Measurements from ENCODE around the gene CRHBP. TPM values are rescaled to one million over a fixed set of nuclear protein-coding genes. Genes with fewer than 3 reads are reported as not detected.
"Not testable (repeated sequence)": the region's sequence is repeated elsewhere in the genome, so short reads cannot be mapped to it uniquely, and the experiment has no call there.

The CRHBP gene
- total RNA-seq, 1 donor from 2014 or later: 4.7 TPM

DNA sequence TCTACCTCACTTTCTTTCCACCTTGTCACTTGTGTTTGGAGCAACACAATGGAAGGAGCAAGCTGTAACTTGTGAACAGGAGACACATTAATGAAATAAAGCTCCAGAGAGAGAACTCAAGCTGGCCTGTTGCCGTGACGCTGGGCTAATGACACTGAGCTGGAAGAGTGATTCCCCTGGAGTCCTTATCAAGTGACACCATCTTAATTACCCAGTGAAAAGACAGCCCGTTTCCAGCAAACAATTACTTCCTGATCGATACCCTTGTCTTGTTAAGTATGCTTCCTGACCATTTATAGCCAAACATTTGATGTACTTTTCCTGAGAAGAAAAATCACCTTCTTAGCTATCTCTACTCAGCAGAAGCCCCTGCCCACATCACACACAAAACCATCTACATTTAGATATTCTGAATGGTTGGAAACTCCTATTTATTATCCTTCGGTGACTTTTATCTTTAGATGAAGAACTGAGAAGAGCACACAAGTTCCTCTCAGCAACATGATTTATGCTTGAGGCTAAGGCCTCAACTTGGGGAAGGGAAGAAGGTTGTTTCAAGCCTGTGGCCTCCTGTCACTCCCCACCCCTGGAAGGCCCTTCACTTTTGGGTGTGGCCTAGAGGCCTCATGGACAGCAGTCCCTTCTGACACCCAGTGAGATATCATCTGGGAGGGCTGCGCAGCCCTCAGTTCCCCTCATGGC lies 34.1 kb downstream of the CRHBP start:
- H2AFZ ChIP-seq (ENCODE audit: low read depth, low read length): no peak overlapping the region
- no peak overlapping the region for H3K4me3 ChIP-seq (ENCODE audit: insufficient read depth, low read depth, low read length)
- DNase-seq (ENCODE audit: low read depth) (no peak), FAIRE-seq (no peak)
- no peak overlapping the region for H3K9ac ChIP-seq (ENCODE audit: low read length)
- peaks cover 2% of the 10 kb centered on the region for H3K36me3 Mint-ChIP-seq (ENCODE audit: low read depth, unreplicated experiment)
- no peak overlapping the region for H3K4me3 Mint-ChIP-seq (ENCODE audit: unreplicated experiment)
- H3K79me2 ChIP-seq (ENCODE audit: insufficient read depth, low read length): no peaks in the 10 kb centered on the region
- H4K20me1 ChIP-seq (ENCODE audit: insufficient read depth, low read length): no peaks in the 10 kb centered on the region
- H3K9me3 ChIP-seq (ENCODE audit: insufficient read depth, low read depth, low read length): no peaks in the 10 kb centered on the region
- H3K27ac Mint-ChIP-seq (ENCODE audit: unreplicated experiment): no peak overlapping the region
- H3K9me3 Mint-ChIP-seq (ENCODE audit: unreplicated experiment): peaks cover 10% of the 10 kb centered on the region
- H3K4me2 ChIP-seq (ENCODE audit: low read length): no peak overlapping the region
- no peaks in the 10 kb centered on the region for H3K27me3 ChIP-seq (ENCODE audit: insufficient read depth, low read length)
- TF ChIP-seq EZH2 (IDR thresholded peaks at IDR 0.05; ENCODE audit: insufficient read depth, low read length): no peak
- no peaks in the 10 kb centered on the region for H3K36me3 ChIP-seq (ENCODE audit: insufficient read depth, low read length)
- no peaks in the 10 kb centered on the region for H3K4me1 Mint-ChIP-seq (ENCODE audit: low read depth, unreplicated experiment)
- H3K27ac ChIP-seq (ENCODE audit: low read depth, low read length): no peak overlapping the region
- no peaks in the 10 kb centered on the region for H3K27me3 Mint-ChIP-seq (ENCODE audit: low read depth, unreplicated experiment)
- H3K4me1 ChIP-seq (ENCODE audit: insufficient read depth, low read length): no peaks in the 10 kb centered on the region

- peaks cover 12% of the 10 kb centered on the region for H3K9me3 Mint-ChIP-seq (ENCODE audit: unreplicated experiment)
- H3K27me3 Mint-ChIP-seq (ENCODE audit: low read depth, unreplicated experiment): no peaks in the 10 kb centered on the region
Measured at GRCh38 chr5:76990899-76991459, 38.1 kb downstream of the CRHBP start.

DNA sequence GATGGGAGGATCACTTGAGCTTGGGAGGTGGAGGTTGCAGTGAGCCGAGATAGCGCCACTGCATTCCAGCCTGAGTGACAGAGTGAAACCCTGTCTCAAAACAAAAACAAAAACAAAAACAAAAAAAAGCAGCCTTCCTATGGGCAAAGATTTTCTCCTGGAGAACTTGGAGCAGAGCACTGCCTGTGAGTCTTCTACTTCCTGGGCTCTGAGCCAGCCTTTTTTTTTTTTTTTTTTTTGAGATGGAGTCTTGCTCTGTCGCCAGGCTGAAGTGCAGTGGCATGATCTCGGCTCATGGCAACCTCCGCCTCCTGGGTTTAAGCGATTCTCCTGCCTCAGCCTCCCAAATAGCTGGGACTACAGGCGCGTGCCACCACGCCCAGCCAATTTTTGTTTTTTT lies 40.6 kb downstream of the CRHBP start:
- not testable (repeated sequence) for H3K9me3 Mint-ChIP-seq (ENCODE audit: unreplicated experiment); H3K27ac Mint-ChIP-seq (ENCODE audit: unreplicated experiment); FAIRE-seq; DNase-seq (ENCODE audit: low read depth); H3K4me3 Mint-ChIP-seq (ENCODE audit: unreplicated experiment); H3K36me3 Mint-ChIP-seq (ENCODE audit: low read depth, unreplicated experiment); H3K4me1 ChIP-seq (ENCODE audit: insufficient read depth, low read length); H3K79me2 ChIP-seq (ENCODE audit: insufficient read depth, low read length); H3K27me3 Mint-ChIP-seq (ENCODE audit: low read depth, unreplicated experiment); H3K36me3 ChIP-seq (ENCODE audit: insufficient read depth, low read length); H4K20me1 ChIP-seq (ENCODE audit: insufficient read depth, low read length); H3K4me2 ChIP-seq (ENCODE audit: low read length); H3K27me3 ChIP-seq (ENCODE audit: insufficient read depth, low read length); H3K9ac ChIP-seq (ENCODE audit: low read length); H3K27ac ChIP-seq (ENCODE audit: low read depth, low read length); H3K4me1 Mint-ChIP-seq (ENCODE audit: low read depth, unreplicated experiment); H2AFZ ChIP-seq (ENCODE audit: low read depth, low read length); H3K4me3 ChIP-seq (ENCODE audit: insufficient read depth, low read depth, low read length); H3K9me3 ChIP-seq (ENCODE audit: insufficient read depth, low read depth, low read length)

More at GRCh38 chr5:76990899-76991459, 38.1 kb downstream of the CRHBP start:
- no peak overlapping the region for H3K9ac ChIP-seq (ENCODE audit: low read length)
- no peak overlapping the region for H3K27ac Mint-ChIP-seq (ENCODE audit: unreplicated experiment)
- H2AFZ ChIP-seq (ENCODE audit: low read depth, low read length): no peak overlapping the region
- no peaks in the 10 kb centered on the region for H4K20me1 ChIP-seq (ENCODE audit: insufficient read depth, low read length)
- H3K36me3 ChIP-seq (ENCODE audit: insufficient read depth, low read length): no peaks in the 10 kb centered on the region
- H3K4me1 Mint-ChIP-seq (ENCODE audit: low read depth, unreplicated experiment): no peaks in the 10 kb centered on the region
- H3K4me1 ChIP-seq (ENCODE audit: insufficient read depth, low read length): no peaks in the 10 kb centered on the region
- H3K79me2 ChIP-seq (ENCODE audit: insufficient read depth, low read length): no peaks in the 10 kb centered on the region
- H3K4me3 ChIP-seq (ENCODE audit: insufficient read depth, low read depth, low read length): no peak overlapping the region
- FAIRE-seq (no peak), DNase-seq (ENCODE audit: low read depth) (no peak)
- no peak overlapping the region for H3K4me2 ChIP-seq (ENCODE audit: low read length)
- no peaks in the 10 kb centered on the region for H3K9me3 ChIP-seq (ENCODE audit: insufficient read depth, low read depth, low read length)
- H3K27me3 ChIP-seq (ENCODE audit: insufficient read depth, low read length): no peaks in the 10 kb centered on the region
- peaks cover 2% of the 10 kb centered on the region for H3K36me3 Mint-ChIP-seq (ENCODE audit: low read depth, unreplicated experiment)
- no peak overlapping the region for H3K27ac ChIP-seq (ENCODE audit: low read depth, low read length)
- H3K4me3 Mint-ChIP-seq (ENCODE audit: unreplicated experiment): no peak overlapping the region
- TF ChIP-seq EZH2 (IDR thresholded peaks at IDR 0.05; ENCODE audit: insufficient read depth, low read length): no peak
- TF ChIP-seq, protein P1, sequence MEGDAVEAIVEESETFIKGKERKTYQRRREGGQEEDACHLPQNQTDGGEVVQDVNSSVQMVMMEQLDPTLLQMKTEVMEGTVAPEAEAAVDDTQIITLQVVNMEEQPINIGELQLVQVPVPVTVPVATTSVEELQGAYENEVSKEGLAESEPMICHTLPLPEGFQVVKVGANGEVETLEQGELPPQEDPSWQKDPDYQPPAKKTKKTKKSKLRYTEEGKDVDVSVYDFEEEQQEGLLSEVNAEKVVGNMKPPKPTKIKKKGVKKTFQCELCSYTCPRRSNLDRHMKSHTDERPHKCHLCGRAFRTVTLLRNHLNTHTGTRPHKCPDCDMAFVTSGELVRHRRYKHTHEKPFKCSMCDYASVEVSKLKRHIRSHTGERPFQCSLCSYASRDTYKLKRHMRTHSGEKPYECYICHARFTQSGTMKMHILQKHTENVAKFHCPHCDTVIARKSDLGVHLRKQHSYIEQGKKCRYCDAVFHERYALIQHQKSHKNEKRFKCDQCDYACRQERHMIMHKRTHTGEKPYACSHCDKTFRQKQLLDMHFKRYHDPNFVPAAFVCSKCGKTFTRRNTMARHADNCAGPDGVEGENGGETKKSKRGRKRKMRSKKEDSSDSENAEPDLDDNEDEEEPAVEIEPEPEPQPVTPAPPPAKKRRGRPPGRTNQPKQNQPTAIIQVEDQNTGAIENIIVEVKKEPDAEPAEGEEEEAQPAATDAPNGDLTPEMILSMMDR (IDR thresholded peaks at IDR 0.05; ENCODE audit: insufficient read depth, low read depth, low read length): no peak

Measured in astrocyte (in vitro differentiated cells and primary cell).